K562 (cell line): ENCODE results near the gene PNMT. TPM values are rescaled to one million over a fixed set of nuclear protein-coding genes. Genes with fewer than 3 reads are reported as not detected.
A peak's percentile ranks its signal among the peaks of the same experiment; 100 is the strongest.

ENCODE experiments used
- ATAC-seq: fragments of 200-7000 bp; cut with Tn5 transposase; 3 replicates; pipeline ENCODE4 v1.9.1; 2020; ENCODE audit warnings: moderate library complexity
- BruUV-seq: library from RNA; stranded (reverse); fragments of 400-500 nt; replicated peaks from 2 replicates; lab custom pipeline; 2021; lab: Mats Ljungman, UMichigan
- CTCF ChIA-PET: fragments of 300-600 bp; formaldehyde crosslinking; extraction: SDS; loops from one replicate; lab custom pipeline; 2021; ENCODE audit warnings: low intra/inter-chr PET ratio; lab: Yijun Ruan, JAX
- POLR2A ChIA-PET: fragments of 300-600, 350-650 bp; sonication (Branson Sonifier 250); formaldehyde crosslinking; extraction: SDS; loops from one replicate; lab custom pipeline; 2021; ENCODE audit warnings: antibody characterized with exemption, inconsistent platforms; lab: Yijun Ruan, JAX
- DNase-seq, 4 experiments: peaks; one replicate each; pipeline versions ENCODE4 v3.0.0 to v3.0.0-alpha.2; 2011 to 2018; ENCODE audit warnings: low spot score in 3 of 4, mixed read lengths in 3 of 4; ENCODE audit errors: extremely low read depth in 1 of 4
- FAIRE-seq: peaks from 2 replicates; lab custom pipeline; 2011; peaks lifted over from hg19 to GRCh38; lab: Jason Lieb, UNC
- H2AFZ ChIP-seq: 2 replicates; pipeline ENCODE4 v1.6.0; 2011; ENCODE audit warnings: low read depth, low read length, control low read depth, inconsistent platforms
- H3K27ac ChIP-seq: fragments of 200-600 bp; 3 replicates; pipeline ENCODE4 v1.8.0; 2011; ENCODE audit warnings: low read depth, mild to moderate bottlenecking, control low read depth, inconsistent platforms, low read length, moderate library complexity, mixed read lengths; ENCODE audit errors: extremely low read depth
- H3K27me3 ChIP-seq, 2 experiments: fragments of 300-600 bp in 1 of 2; 2 replicates in 1 of 2; 3 replicates in 1 of 2; pipeline versions ENCODE4 v1.6.0 to v1.8.0; 2011; ENCODE audit warnings: inconsistent platforms in 2 of 2, low read length in 2 of 2, mild to moderate bottlenecking in 1 of 2, mixed read lengths in 1 of 2, moderate library complexity in 1 of 2; ENCODE audit not compliant: control insufficient read depth in 2 of 2, insufficient read depth in 2 of 2
- H3K36me3 ChIP-seq: fragments of 300-600 bp; 3 replicates; pipeline ENCODE4 v1.8.0; 2011; ENCODE audit warnings: mild to moderate bottlenecking, low read length, inconsistent platforms; ENCODE audit not compliant: control insufficient read depth, insufficient read depth
- H3K4me1 ChIP-seq, 2 experiments: fragments of 200-600 bp in 1 of 2; replicated peaks in 1 of 2; 2 replicates in 1 of 2; 3 replicates in 1 of 2; pipeline versions ENCODE4 v1.5.1 to v1.8.0; 2011; ENCODE audit warnings: inconsistent platforms in 2 of 2, low read length in 2 of 2, mild to moderate bottlenecking in 1 of 2, mixed read lengths in 1 of 2, moderate library complexity in 1 of 2; ENCODE audit not compliant: control insufficient read depth in 2 of 2, insufficient read depth in 2 of 2
- H3K4me2 ChIP-seq: 2 replicates; pipeline ENCODE4 v1.6.1; 2011; ENCODE audit warnings: low read length, control low read depth, inconsistent platforms, mixed read lengths; ENCODE audit not compliant: insufficient read depth
- H3K4me3 ChIP-seq: fragments of 200-600 bp; sonication (generic), shearing (Covaris generic); 2 replicates; pipeline ENCODE4 v1.5.1; 2016; ENCODE audit warnings: control low read depth, inconsistent platforms
- H3K79me2 ChIP-seq: fragments of 200-600 bp; 3 replicates; pipeline ENCODE4 v1.8.0; 2011; ENCODE audit warnings: low read length, inconsistent platforms; ENCODE audit not compliant: control insufficient read depth, insufficient read depth
- H3K9ac ChIP-seq, 2 experiments: 2 replicates each; pipeline versions ENCODE4 v1.6.0 to v1.6.1; 2011; ENCODE audit warnings: low read depth in 2 of 2, low read length in 2 of 2, control low read depth in 1 of 2, inconsistent platforms in 1 of 2, mild to moderate bottlenecking in 1 of 2, mixed read lengths in 1 of 2; ENCODE audit not compliant: insufficient read depth in 1 of 2
- H3K9me1 ChIP-seq: one replicate; pipeline ENCODE4 v1.6.0; 2011; ENCODE audit warnings: inconsistent platforms, mild to moderate bottlenecking, low read length, moderate library complexity; ENCODE audit not compliant: control insufficient read depth, insufficient read depth
- H3K9me3 ChIP-seq: replicated peaks from 2 replicates; pipeline ENCODE4 v1.5.1; 2011; ENCODE audit warnings: low read depth, low read length, inconsistent platforms; ENCODE audit not compliant: control insufficient read depth, insufficient read depth
- H4K20me1 ChIP-seq: replicated peaks from 2 replicates; pipeline ENCODE4 v1.6.1; 2011; ENCODE audit warnings: low read length, inconsistent platforms, mixed read lengths; ENCODE audit not compliant: control insufficient read depth, insufficient read depth
- BCOR ChIP-seq: fragments of 450-650 bp; IDR thresholded peaks from 2 replicates; pipeline ENCODE4 v1.6.1; 2016
- RBFOX2 ChIP-seq: fragments of 200-400 bp; formaldehyde crosslinking; IDR thresholded peaks from 2 replicates; pipeline ENCODE4 v1.6.1; 2017; ENCODE audit warnings: low read depth, mild to moderate bottlenecking, low read length, moderate library complexity
- WGBS: fragments of 100-300 bp; shearing (Covaris generic); methylation state at CpG from one replicate; pipeline ENCODE4 v1.1.6; 2016; ENCODE audit warnings: low coverage, mixed read lengths; ENCODE audit not compliant: insufficient coverage; ENCODE audit errors: missing lambda C conversion rate; 5-methylcytosine and 5-hydroxymethylcytosine counted together
- in situ Hi-C: fragments of 300-500 bp; cut with MboI; formaldehyde crosslinking; loops from 4 replicates; pipeline ENCODE4 v1.15.0; 2018; ENCODE audit warnings: inconsistent platforms, mixed read lengths
- intact Hi-C: fragments of 100-400 bp; cut with micrococcal nuclease; formaldehyde crosslinking; loops from 2 replicates; pipeline ENCODE4 v1.14.2; 2022
- polyA plus RNA-seq, 8 experiments: library from polyadenylated mRNA; depleted of rRNA in 4 of 8; stranded (reverse) in 5 of 8; unstranded in 3 of 8; fragments of >200 nt; fragmentation: Nextera tagmentation in 2 of 8; fragmentation: Illumina TruSeq in 1 of 8; extraction: Ambion mirVana in 2 of 8; extraction: Trizol in 1 of 8; gene quantifications; 2 replicates each; pipeline versions ENCODE4 v1.2.1 to v1.2.3, GENCODE V29; 2011 to 2014; ENCODE audit warnings: inconsistent platforms in 1 of 8, missing spikeins in 1 of 8
- total RNA-seq, 7 experiments: library from RNA; depleted of rRNA in 6 of 7; stranded (reverse); fragments of >200 nt in 6 of 7; fragmentation: Illumina TruSeq in 2 of 7; extraction: Trizol in 2 of 7; gene quantifications; 2 replicates each; pipeline versions ENCODE4 v1.2.1 to v1.2.3, GENCODE V29; 2011 to 2021; ENCODE audit warnings: low replicate concordance in 1 of 7

The PNMT gene
- total and polyA plus RNA-seq, 9 of the 15 experiments (the other 6 are each of a cell fraction or from before 2014, with no cell fraction given) = 0.55 to 18.1 (median 5.8) TPM

DNA sequence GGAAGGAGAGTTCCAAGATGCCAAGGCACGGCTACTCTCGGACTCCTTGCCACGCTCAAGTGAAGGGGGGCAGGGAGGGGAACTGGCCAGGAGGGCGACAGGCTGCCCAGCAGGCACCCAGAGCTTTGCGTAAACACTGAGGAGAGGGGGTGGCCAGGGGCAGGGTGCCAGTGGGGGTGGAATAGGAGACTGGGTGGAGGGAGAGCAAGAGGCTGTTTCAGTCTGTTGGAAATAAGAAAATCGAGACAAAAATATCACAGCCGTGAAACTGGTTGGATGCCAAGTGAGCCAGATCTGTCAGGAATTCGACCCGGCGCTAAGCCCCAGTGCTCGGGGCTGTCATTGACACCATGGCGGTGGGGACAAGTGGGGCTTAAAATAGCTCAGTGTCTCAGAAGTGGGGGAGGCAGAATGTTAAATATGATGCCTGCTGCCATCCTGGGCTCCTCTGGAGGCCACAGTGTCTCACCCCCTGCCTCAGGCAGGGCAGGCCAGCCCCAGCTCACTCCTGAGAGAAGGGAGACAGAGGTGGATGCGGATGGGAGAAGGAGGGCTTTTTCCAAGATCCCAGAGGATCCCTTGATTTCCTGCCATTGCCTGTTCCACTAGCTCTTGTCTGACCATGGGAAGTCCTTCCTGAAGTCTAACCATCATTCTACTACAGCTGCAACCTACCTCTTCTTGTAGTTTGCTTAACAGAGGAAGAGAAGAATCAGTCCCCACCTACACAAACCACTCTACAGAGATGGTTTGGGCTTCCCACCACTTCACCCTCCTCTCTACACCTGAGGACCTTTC is 9.5 kb downstream of the PNMT start:
- peak overlapping the region in 1 of 2 experiments; percentile 70; a peak in 1 of 4 replicates for H3K9ac ChIP-seq
- no peaks in the 10 kb centered on the region for H3K27me3 ChIP-seq
- in situ Hi-C loops = no loop called here
- BruUV-seq = no TSS peak
- WGBS = 67% methylated on average over 9 of the region's 13 CpGs
- TF ChIP-seq BCOR (0 out of 2 replicates have a peak, but pooled peaks have one; percentile 30), RBFOX2 (no peak)
- ChIA-PET CTCF (interaction anchor here (0.6 kb wide), 1 partner anchor 206 kb away, joined by 4 read pairs; no protein-coding TSS in a partner anchor), POLR2A (interaction anchor here (0.6 to 2.2 kb wide), 4 partner anchors 10 to 56 kb away, joined by 3 to 16 read pairs (median 4); partner anchors contain the start of gene PGAP3)
- H3K9me1 ChIP-seq = no peaks in the 10 kb centered on the region
- FAIRE-seq (no peak), DNase-seq (no peak), ATAC-seq (no peak)
- intact Hi-C loops = no loop called here
- H3K36me3 ChIP-seq = peaks cover 5% of the 10 kb centered on the region; the same call in 2 of the 3 replicates
- no peak overlapping the region for H3K27ac ChIP-seq
- H3K4me3 ChIP-seq = no peak overlapping the region
- no peaks in the 10 kb centered on the region for H3K9me3 ChIP-seq
- H2AFZ ChIP-seq = no peak overlapping the region
- H4K20me1 ChIP-seq = no peaks in the 10 kb centered on the region
- no peak overlapping the region for H3K4me2 ChIP-seq
- H3K4me1 ChIP-seq = peaks cover 30 to 54% of the 10 kb centered on the region in 2 experiments; a peak in 4 of 5 replicates
- H3K79me2 ChIP-seq = no peaks in the 10 kb centered on the region
